ENCODE results near the gene AQR. TPM values are rescaled to one million over a fixed set of nuclear protein-coding genes. Genes with fewer than 3 reads are reported as not detected.

The AQR gene
- total RNA-seq, 1 experiment from 2014 or later, result 54.4 TPM

- peaks cover 2% of the 10 kb centered on the region; the same call in 1 of the 2 replicates for H3K27me3 Mint-ChIP-seq (ENCODE audit: low read depth)
- no peak overlapping the region for H4K91ac ChIP-seq (ENCODE audit: insufficient read length, low read depth, low read length)
- no peak overlapping the region for H3K18ac ChIP-seq (ENCODE audit: insufficient read length, low read depth, low read length)
- no peaks in the 10 kb centered on the region for H3K27me3 ChIP-seq (ENCODE audit: insufficient read depth, low read length)
- no peak for DNase-seq
- no peak overlapping the region for H2BK5ac ChIP-seq (ENCODE audit: insufficient read length, low read length)
- no peak overlapping the region for H2BK120ac ChIP-seq (ENCODE audit: low read depth, low read length, poor library complexity, severe bottlenecking)
- H3K4me1 Mint-ChIP-seq, result no peaks in the 10 kb centered on the region
- no peak overlapping the region for H2BK15ac ChIP-seq (ENCODE audit: low read depth, low read length)
- H3K23me2 ChIP-seq (ENCODE audit: insufficient read length, low read depth, low read length, poor library complexity, severe bottlenecking), result peaks cover 2% of the 10 kb centered on the region
- H2BK20ac ChIP-seq (ENCODE audit: low read depth, low read length, poor library complexity, severe bottlenecking), result no peak overlapping the region
- no peak overlapping the region for H3K4me2 ChIP-seq (ENCODE audit: insufficient read depth, insufficient read length, low read length)
- no peak overlapping the region for H3T11ph ChIP-seq (ENCODE audit: low read length)
- no peak overlapping the region for H3K4ac ChIP-seq (ENCODE audit: low read depth, low read length)
- no peak overlapping the region for H4K5ac ChIP-seq (ENCODE audit: insufficient read length, low read depth, low read length)
- H3K56ac ChIP-seq (ENCODE audit: insufficient read length, low read depth, low read length), result no peak overlapping the region
- H3K79me2 ChIP-seq (ENCODE audit: insufficient read depth, low read length), result no peaks in the 10 kb centered on the region
- no peak for TF ChIP-seq CTCF (conservative IDR thresholded peaks at IDR 0.05)
- peaks cover 0 to 3% (median 0%) of the 10 kb centered on the region in 3 experiments; a peak in 1 of 7 replicates for H3K36me3 Mint-ChIP-seq (ENCODE audit: insufficient read depth in 1 of 3, low read depth in 3 of 3)
- no peaks in the 10 kb centered on the region for H3K4me1 ChIP-seq (ENCODE audit: insufficient read depth, low read length)
- no peak overlapping the region for H2AK5ac ChIP-seq (ENCODE audit: insufficient read length, low read length)
- H3K27ac ChIP-seq (ENCODE audit: insufficient read length, low read depth, low read length), result no peak overlapping the region
- H2AFZ ChIP-seq (ENCODE audit: low read length), result no peak overlapping the region
- WGBS (ENCODE audit: extremely low coverage, insufficient read length, low lambda C conversion rate), result no CpG with 5 or more reads among the region's 1 CpG
- H3K9me3 Mint-ChIP-seq, result peaks cover under 1 to 2% of the 10 kb centered on the region in 2 experiments; a peak in 3 of 5 replicates
- no peak overlapping the region for H3K4me3 Mint-ChIP-seq
- H4K20me1 ChIP-seq (ENCODE audit: control insufficient read depth, insufficient read depth, insufficient read length), result no peaks in the 10 kb centered on the region
- no peak overlapping the region for H2BK12ac ChIP-seq (ENCODE audit: insufficient read length, low read depth, low read length)
- no peak overlapping the region for H3K23ac ChIP-seq (ENCODE audit: insufficient read length, low read depth, low read length)
- no peak overlapping the region for H4K8ac ChIP-seq (replicated peaks; ENCODE audit: insufficient read length, low read depth, low read length)
- no peak overlapping the region for H3K27ac Mint-ChIP-seq
- no peaks in the 10 kb centered on the region for H3K9me3 ChIP-seq (ENCODE audit: control insufficient read depth, low read depth, low read length)
- H3K9ac ChIP-seq (ENCODE audit: extremely low read depth, insufficient read length, low read length), result no peak overlapping the region
- no peaks in the 10 kb centered on the region for H3K79me1 ChIP-seq (ENCODE audit: insufficient read depth, low read depth, low read length, poor library complexity, severe bottlenecking)
- no peak overlapping the region for H3K14ac ChIP-seq (ENCODE audit: insufficient read depth, low read length)
These were observed 157.2 kb downstream of the AQR start for GRCh38 chr15:34812369-34812768.
